ENCODE results near the gene POLR1B. TPM values are rescaled to one million over a fixed set of nuclear protein-coding genes. Genes with fewer than 3 reads are reported as not detected.

The POLR1B gene
- polyA plus RNA-seq, 1 of the 3 experiments (the other 2 are of a cell fraction), result 13.4 TPM

- Histone ChIP-seq H3K4me1 (ENCODE audit: control insufficient read depth in 1 of 2, insufficient read depth in 2 of 2, low read depth in 1 of 2, low read length in 1 of 2) (peaks cover 16 to 41% of the 10 kb centered on the region in 2 experiments; a peak in 3 of 4 replicates), H3K4me2 (peak overlapping the region; percentile 80; the same call in 1 of the 2 replicates), H3K9me3 (no peaks in the 10 kb centered on the region), H2AFZ (ENCODE audit: low read depth) (peak overlapping the region; percentile 66; the same call in 1 of the 2 replicates), H3F3A (replicated peaks; ENCODE audit: insufficient read depth) (peaks cover 40% of the 10 kb centered on the region), H3K9ac (peak overlapping the region; percentile 66; the same call in 1 of the 2 replicates), H3K27me3 (ENCODE audit: insufficient read depth) (no peaks in the 10 kb centered on the region), H3K9me2 (no peaks in the 10 kb centered on the region), H3K36me3 (replicated peaks in 1 of 2; ENCODE audit: control insufficient read depth in 1 of 2, insufficient read depth in 2 of 2, low read length in 1 of 2) (no peaks in the 10 kb centered on the region), H3K27ac (ENCODE audit: low read depth in 2 of 2, low read length in 1 of 2) (peak overlapping the region in 1 of 2 experiments; percentile 94; a peak in 2 of 4 replicates), H3K4me3 (ENCODE audit: low read depth in 2 of 2, low read length in 1 of 2) (no peak overlapping the region), H4K20me1 (ENCODE audit: insufficient read depth) (no peaks in the 10 kb centered on the region), H3K79me2 (ENCODE audit: insufficient read depth) (no peaks in the 10 kb centered on the region)
- TF ChIP-seq ZBTB33 (IDR thresholded peaks at IDR 0.05; ENCODE audit: borderline replicate concordance, low read depth) (no peak), RFX5 (IDR thresholded peaks at IDR 0.05; ENCODE audit: low read length) (no peak), IRF3 (IDR thresholded peaks at IDR 0.05; ENCODE audit: low read depth, low read length) (no peak), CTCF (IDR thresholded peaks at IDR 0.05) (no peak), MEF2A (IDR thresholded peaks at IDR 0.05; ENCODE audit: borderline replicate concordance, low read depth) (no peak), NRF1 (IDR thresholded peaks at IDR 0.05; ENCODE audit: low read depth, low read length) (no peak), FOXM1 (IDR thresholded peaks at IDR 0.05; ENCODE audit: low read depth) (no peak), JUND (IDR thresholded peaks at IDR 0.05) (no peak), CHD2 (IDR thresholded peaks at IDR 0.05; ENCODE audit: low read length, partially characterized antibody) (no peak), TEAD4 (IDR thresholded peaks at IDR 0.05; ENCODE audit: borderline replicate concordance, insufficient read depth) (no peak), GATA2 (CRISPR knock-in tag; IDR thresholded peaks at IDR 0.05) (no peak), NFIC (IDR thresholded peaks at IDR 0.05; ENCODE audit: borderline replicate concordance) (no peak), MXI1 (IDR thresholded peaks at IDR 0.05; ENCODE audit: low read depth, low read length) (no peak), TAF1 (IDR thresholded peaks at IDR 0.05; ENCODE audit: borderline replicate concordance, low read depth, low read length) (no peak), PBX3 (IDR thresholded peaks at IDR 0.05) (no peak), RXRA (IDR thresholded peaks at IDR 0.05; ENCODE audit: borderline replicate concordance, low read depth) (no peak)
- ChIA-PET POLR2A (interaction anchor here (0.9 to 1.5 kb wide), 3 partner anchors 20 to 102 kb away, joined by 3 to 8 read pairs (median 3); partner anchors contain the start of gene SLC20A1), CTCF (interaction anchor here (0.7 to 15.2 kb wide), 15 partner anchors 10 to 124 kb away, joined by 3 to 179 read pairs (median 5); partner anchors contain the start of gene SLC20A1)
- 78% methylated on average over 7 of the region's 7 CpGs for WGBS (ENCODE audit: low lambda C conversion rate)
- no peak for DNase-seq
Observed at GRCh38 chr2:112625474-112626114, 83.3 kb downstream of the POLR1B start.
